ENCODE measurements around the gene TAPBPL.
A peak's percentile ranks its signal among the peaks of the same experiment; 100 is the strongest.

The TAPBPL gene

GRCh38 chr12:6437586-6437985, 14.3 kb upstream of the TAPBPL start:
- Histone ChIP-seq H3K36me3 (ENCODE audit: control insufficient read depth in 4 of 4, insufficient read depth in 4 of 4, low read length in 3 of 4) (no peaks in the 10 kb centered on the region), H3K4me1 (ENCODE audit: control extremely low read depth in 1 of 4, control insufficient read depth in 4 of 4, insufficient read depth in 4 of 4, low read length in 3 of 4) (peaks cover 3 to 22% (median 15%) of the 10 kb centered on the region in 4 experiments), H3K4me3 (ENCODE audit: control insufficient read depth in 1 of 7, extremely low read depth in 1 of 7, insufficient read depth in 4 of 7, low read depth in 2 of 7, low read length in 6 of 7) (no peak overlapping the region), H3K27me3 (replicated peaks in 2 of 5; ENCODE audit: control insufficient read depth in 4 of 5, insufficient read depth in 5 of 5, low read length in 4 of 5) (peaks cover 0 to 1% (median 0%) of the 10 kb centered on the region in 5 experiments), H3K27ac (ENCODE audit: insufficient read depth in 1 of 2, low read depth in 1 of 2, low read length in 2 of 2, poor library complexity in 1 of 2, severe bottlenecking in 2 of 2) (no peak overlapping the region), H3K9me3 (ENCODE audit: control extremely low read depth in 1 of 5, control insufficient read depth in 4 of 5, insufficient read depth in 2 of 5, low read depth in 1 of 5, low read length in 4 of 5) (no peaks in the 10 kb centered on the region)
- DNase-seq: no peak
- CTCF ChIA-PET: interaction anchor here (0.6 to 0.7 kb wide), 2 partner anchors 26 to 28 kb away, joined by 3 read pairs; no protein-coding TSS in a partner anchor
- WGBS (ENCODE audit: insufficient coverage): no CpG with 5 or more reads among the region's 3 CpGs
- POLR2A ChIA-PET: no interaction called here

GRCh38 chr12:6438345-6438744, 13.5 kb upstream of the TAPBPL start:
- ChIA-PET CTCF (interaction anchor here (0.7 to 3.0 kb wide), 4 partner anchors 12 to 27 kb away, joined by 3 to 11 read pairs (median 8); no protein-coding TSS in a partner anchor), POLR2A (no interaction called here)
- Histone ChIP-seq H3K4me1 (ENCODE audit: control extremely low read depth in 1 of 4, control insufficient read depth in 4 of 4, insufficient read depth in 4 of 4, low read length in 3 of 4) (peaks cover 3 to 28% (median 20%) of the 10 kb centered on the region in 4 experiments), H3K4me3 (ENCODE audit: control insufficient read depth in 1 of 7, extremely low read depth in 1 of 7, insufficient read depth in 4 of 7, low read depth in 2 of 7, low read length in 6 of 7) (no peak overlapping the region), H3K9me3 (ENCODE audit: control extremely low read depth in 1 of 5, control insufficient read depth in 4 of 5, insufficient read depth in 2 of 5, low read depth in 1 of 5, low read length in 4 of 5) (no peaks in the 10 kb centered on the region), H3K27ac (ENCODE audit: insufficient read depth in 1 of 2, low read depth in 1 of 2, low read length in 2 of 2, poor library complexity in 1 of 2, severe bottlenecking in 2 of 2) (no peak overlapping the region), H3K36me3 (ENCODE audit: control insufficient read depth in 4 of 4, insufficient read depth in 4 of 4, low read length in 3 of 4) (no peaks in the 10 kb centered on the region), H3K27me3 (replicated peaks in 2 of 5; ENCODE audit: control insufficient read depth in 4 of 5, insufficient read depth in 5 of 5, low read length in 4 of 5) (peaks cover 0 to 1% (median 0%) of the 10 kb centered on the region in 5 experiments)
- 100% methylated on average over 10 of the region's 12 CpGs for WGBS (ENCODE audit: insufficient coverage)
- DNase-seq: no peak

DNA sequence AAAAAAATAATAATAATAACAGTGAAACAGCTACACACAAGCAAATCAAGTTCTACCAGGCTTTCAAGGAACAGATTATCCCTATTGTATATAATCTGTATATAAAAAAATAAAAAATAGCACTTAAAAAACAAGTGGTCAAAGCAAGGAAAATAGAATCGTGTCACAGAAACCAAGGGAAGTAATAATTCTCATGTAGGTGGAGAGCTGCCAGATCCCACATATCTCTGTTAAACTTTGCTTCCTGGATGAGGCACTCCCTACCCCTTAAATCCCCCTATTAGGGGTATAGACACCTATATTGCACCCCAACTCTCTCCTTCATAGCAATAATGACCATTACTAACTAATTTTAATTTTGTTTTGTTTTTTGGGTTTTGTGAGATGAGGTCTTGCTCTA, 11.5 kb upstream of the TAPBPL start:
- Histone ChIP-seq H3K27me3 (replicated peaks in 2 of 5; ENCODE audit: control insufficient read depth in 4 of 5, insufficient read depth in 5 of 5, low read length in 4 of 5) (peaks cover 0 to 1% (median 0%) of the 10 kb centered on the region in 5 experiments), H3K4me3 (ENCODE audit: control insufficient read depth in 1 of 7, extremely low read depth in 1 of 7, insufficient read depth in 4 of 7, low read depth in 2 of 7, low read length in 6 of 7) (peak overlapping the region in 2 of 7 experiments; percentile 42 to 43), H3K9me3 (ENCODE audit: control extremely low read depth in 1 of 5, control insufficient read depth in 4 of 5, insufficient read depth in 2 of 5, low read depth in 1 of 5, low read length in 4 of 5) (no peaks in the 10 kb centered on the region), H3K36me3 (ENCODE audit: control insufficient read depth in 4 of 4, insufficient read depth in 4 of 4, low read length in 3 of 4) (no peaks in the 10 kb centered on the region), H3K27ac (ENCODE audit: insufficient read depth in 1 of 2, low read depth in 1 of 2, low read length in 2 of 2, poor library complexity in 1 of 2, severe bottlenecking in 2 of 2) (no peak overlapping the region), H3K4me1 (ENCODE audit: control extremely low read depth in 1 of 4, control insufficient read depth in 4 of 4, insufficient read depth in 4 of 4, low read length in 3 of 4) (peaks cover 12 to 44% (median 39%) of the 10 kb centered on the region in 4 experiments)
- WGBS (ENCODE audit: insufficient coverage): 0% methylated on average over 1 of the region's 1 CpG
- DNase-seq: peak in 2 of 3 donors; percentile 52 to 62
- POLR2A ChIA-PET: no interaction called here
- CTCF ChIA-PET: interaction anchor here (0.9 to 3.1 kb wide), 5 partner anchors 11 to 111 kb away, joined by 3 to 11 read pairs (median 9); partner anchors contain the start of gene TAPBPL

- H3K36me3 ChIP-seq (ENCODE audit: control insufficient read depth in 4 of 4, insufficient read depth in 4 of 4, low read length in 3 of 4): peaks cover 0 to 5% (median 1%) of the 10 kb centered on the region in 4 experiments
- no peaks in the 10 kb centered on the region for H3K9me3 ChIP-seq (ENCODE audit: control extremely low read depth in 1 of 5, control insufficient read depth in 4 of 5, insufficient read depth in 2 of 5, low read depth in 1 of 5, low read length in 4 of 5)
- H3K4me1 ChIP-seq (ENCODE audit: control extremely low read depth in 1 of 4, control insufficient read depth in 4 of 4, insufficient read depth in 4 of 4, low read length in 3 of 4): peaks cover 12 to 45% (median 39%) of the 10 kb centered on the region in 4 experiments
- CTCF ChIA-PET: interaction anchor here (0.7 to 4.5 kb wide), 10 partner anchors 8 to 106 kb away, joined by 3 to 16 read pairs (median 4); partner anchors contain the start of gene TAPBPL
- POLR2A ChIA-PET: interaction anchor here (0.7 kb wide), 1 partner anchor 10 kb away, joined by 4 read pairs; no protein-coding TSS in a partner anchor
- no peak overlapping the region for H3K4me3 ChIP-seq (ENCODE audit: control insufficient read depth in 1 of 7, extremely low read depth in 1 of 7, insufficient read depth in 4 of 7, low read depth in 2 of 7, low read length in 6 of 7)
- H3K27ac ChIP-seq (ENCODE audit: insufficient read depth in 1 of 2, low read depth in 1 of 2, low read length in 2 of 2, poor library complexity in 1 of 2, severe bottlenecking in 2 of 2): no peak overlapping the region
- peaks cover 0 to 1% (median 0%) of the 10 kb centered on the region in 5 experiments for H3K27me3 ChIP-seq (replicated peaks in 2 of 5; ENCODE audit: control insufficient read depth in 4 of 5, insufficient read depth in 5 of 5, low read length in 4 of 5)
- DNase-seq: no peak
- 90% methylated on average over 6 of the region's 9 CpGs for WGBS (ENCODE audit: insufficient coverage)
These were observed 9.0 kb upstream of the TAPBPL start for GRCh38 chr12:6442836-6443235.

- peaks cover 0 to 9% (median 2%) of the 10 kb centered on the region in 4 experiments for H3K36me3 ChIP-seq (ENCODE audit: control insufficient read depth in 4 of 4, insufficient read depth in 4 of 4, low read length in 3 of 4)
- ChIA-PET POLR2A (interaction anchor here (0.7 kb wide), 2 partner anchors 9 to 22 kb away, joined by 4 read pairs; no protein-coding TSS in a partner anchor), CTCF (interaction anchor here (0.7 to 4.5 kb wide), 10 partner anchors 9 to 107 kb away, joined by 3 to 16 read pairs (median 3); no protein-coding TSS in a partner anchor)
- peak overlapping the region in 1 of 7 experiments; percentile 20 for H3K4me3 ChIP-seq (ENCODE audit: control insufficient read depth in 1 of 7, extremely low read depth in 1 of 7, insufficient read depth in 4 of 7, low read depth in 2 of 7, low read length in 6 of 7)
- H3K27me3 ChIP-seq (replicated peaks in 2 of 5; ENCODE audit: control insufficient read depth in 4 of 5, insufficient read depth in 5 of 5, low read length in 4 of 5): peaks cover 0 to 1% (median 0%) of the 10 kb centered on the region in 5 experiments
- H3K9me3 ChIP-seq (ENCODE audit: control extremely low read depth in 1 of 5, control insufficient read depth in 4 of 5, insufficient read depth in 2 of 5, low read depth in 1 of 5, low read length in 4 of 5): no peaks in the 10 kb centered on the region
- H3K4me1 ChIP-seq (ENCODE audit: control extremely low read depth in 1 of 4, control insufficient read depth in 4 of 4, insufficient read depth in 4 of 4, low read length in 3 of 4): peaks cover 12 to 45% (median 39%) of the 10 kb centered on the region in 4 experiments
- DNase-seq: peak in 2 of 3 donors; percentile 81 to 87
- H3K27ac ChIP-seq (ENCODE audit: insufficient read depth in 1 of 2, low read depth in 1 of 2, low read length in 2 of 2, poor library complexity in 1 of 2, severe bottlenecking in 2 of 2): no peak overlapping the region
- 33% methylated on average over 9 of the region's 9 CpGs for WGBS (ENCODE audit: insufficient coverage)
These were observed 8.4 kb upstream of the TAPBPL start for GRCh38 chr12:6443361-6443983.

- H3K4me3 ChIP-seq (ENCODE audit: control insufficient read depth in 1 of 7, extremely low read depth in 1 of 7, insufficient read depth in 4 of 7, low read depth in 2 of 7, low read length in 6 of 7): peak overlapping the region in 1 of 7 experiments; percentile 10
- CTCF ChIA-PET: interaction anchor here (0.7 to 4.5 kb wide), 8 partner anchors 9 to 91 kb away, joined by 3 to 16 read pairs (median 4); no protein-coding TSS in a partner anchor
- peaks cover 12 to 45% (median 39%) of the 10 kb centered on the region in 4 experiments for H3K4me1 ChIP-seq (ENCODE audit: control extremely low read depth in 1 of 4, control insufficient read depth in 4 of 4, insufficient read depth in 4 of 4, low read length in 3 of 4)
- no peak for DNase-seq
- no peak overlapping the region for H3K27ac ChIP-seq (ENCODE audit: insufficient read depth in 1 of 2, low read depth in 1 of 2, low read length in 2 of 2, poor library complexity in 1 of 2, severe bottlenecking in 2 of 2)
- 100% methylated on average over 2 of the region's 4 CpGs for WGBS (ENCODE audit: insufficient coverage)
- H3K27me3 ChIP-seq (replicated peaks in 2 of 5; ENCODE audit: control insufficient read depth in 4 of 5, insufficient read depth in 5 of 5, low read length in 4 of 5): peaks cover 0 to 1% (median 0%) of the 10 kb centered on the region in 5 experiments
- H3K9me3 ChIP-seq (ENCODE audit: control extremely low read depth in 1 of 5, control insufficient read depth in 4 of 5, insufficient read depth in 2 of 5, low read depth in 1 of 5, low read length in 4 of 5): no peaks in the 10 kb centered on the region
- POLR2A ChIA-PET: interaction anchor here (0.7 kb wide), 1 partner anchor 21 kb away, joined by 4 read pairs; no protein-coding TSS in a partner anchor
- peaks cover 0 to 9% (median 2%) of the 10 kb centered on the region in 4 experiments for H3K36me3 ChIP-seq (ENCODE audit: control insufficient read depth in 4 of 4, insufficient read depth in 4 of 4, low read length in 3 of 4)
These were observed 7.8 kb upstream of the TAPBPL start for GRCh38 chr12:6444031-6444430.
